GM08714 (cell line): ENCODE data around the gene CUX1.

Experiments used
- H3K4me3 ChIP-seq: fragments of 200-500 bp; sonication (Bioruptor generic); 2 replicates; pipeline ENCODE4 v1.5.1; 2014; ENCODE audit warnings: mild to moderate bottlenecking, low read length, inconsistent platforms
- ZNF274 ChIP-seq: IDR thresholded peaks from 2 replicates; pipeline ENCODE4 v1.6.1; 2012; ENCODE audit warnings: mild to moderate bottlenecking, low read depth, low read length

Gene CUX1

DNA sequence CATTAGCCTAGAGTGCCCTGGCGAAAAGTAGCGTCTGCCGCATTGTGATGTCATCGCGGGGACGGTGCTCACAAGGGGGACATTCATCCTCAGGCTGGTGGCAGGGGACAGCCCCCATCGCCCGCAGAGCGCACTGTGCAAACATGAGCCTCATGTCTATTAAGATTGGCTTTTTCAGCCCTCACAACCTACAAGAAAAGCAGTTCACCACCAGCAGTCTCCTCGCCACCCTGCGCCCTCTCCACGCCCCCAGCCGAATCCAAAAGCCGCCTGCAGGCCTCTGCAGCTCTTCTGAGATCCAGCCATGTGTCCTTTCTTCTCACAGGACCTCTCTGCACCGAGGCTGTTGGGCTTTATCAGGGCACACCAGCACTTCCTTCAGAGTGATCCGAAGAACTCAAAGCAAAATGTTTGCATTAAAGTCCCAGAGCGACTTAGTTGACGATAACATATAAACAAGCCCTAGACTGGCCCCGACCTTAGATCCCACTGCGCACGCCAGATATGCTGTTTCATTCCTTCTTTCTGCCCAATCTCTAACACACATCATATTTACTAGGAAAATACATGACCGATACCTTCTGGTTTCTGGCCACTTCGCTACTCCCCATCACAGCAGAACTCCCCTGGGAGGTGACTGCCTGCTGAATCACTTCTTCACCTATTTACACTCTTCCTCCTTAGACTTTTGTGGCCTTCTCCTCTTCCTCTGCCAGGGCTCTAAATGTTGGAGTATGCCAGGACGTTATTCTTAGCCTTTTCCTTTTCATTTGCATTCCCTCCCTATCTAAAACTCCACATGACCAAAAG, 263.2 kb downstream of the CUX1 start:
- TF ChIP-seq ZNF274, result no peak
- H3K4me3 ChIP-seq, result no peak overlapping the region

DNA sequence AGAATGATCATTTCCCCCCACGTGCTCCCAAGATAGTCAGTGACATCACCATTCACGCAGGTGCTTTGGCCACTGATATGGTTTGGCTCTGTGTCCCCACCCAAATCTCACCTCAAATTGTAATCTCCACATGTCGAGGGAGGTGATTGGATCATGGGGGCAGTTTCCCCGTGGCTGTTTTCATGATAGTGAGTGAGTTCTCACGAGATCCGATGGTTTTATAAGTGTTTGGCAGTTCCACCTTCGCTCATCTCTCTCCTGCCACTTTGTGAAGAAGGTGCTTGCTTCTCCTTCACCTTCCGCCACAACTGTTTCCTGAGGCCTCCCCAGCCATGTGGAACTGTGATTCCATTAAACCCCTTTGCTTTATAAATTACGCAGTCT, 263.8 kb downstream of the CUX1 start:
- TF ChIP-seq ZNF274, result no peak
- H3K4me3 ChIP-seq, result no peak overlapping the region

DNA sequence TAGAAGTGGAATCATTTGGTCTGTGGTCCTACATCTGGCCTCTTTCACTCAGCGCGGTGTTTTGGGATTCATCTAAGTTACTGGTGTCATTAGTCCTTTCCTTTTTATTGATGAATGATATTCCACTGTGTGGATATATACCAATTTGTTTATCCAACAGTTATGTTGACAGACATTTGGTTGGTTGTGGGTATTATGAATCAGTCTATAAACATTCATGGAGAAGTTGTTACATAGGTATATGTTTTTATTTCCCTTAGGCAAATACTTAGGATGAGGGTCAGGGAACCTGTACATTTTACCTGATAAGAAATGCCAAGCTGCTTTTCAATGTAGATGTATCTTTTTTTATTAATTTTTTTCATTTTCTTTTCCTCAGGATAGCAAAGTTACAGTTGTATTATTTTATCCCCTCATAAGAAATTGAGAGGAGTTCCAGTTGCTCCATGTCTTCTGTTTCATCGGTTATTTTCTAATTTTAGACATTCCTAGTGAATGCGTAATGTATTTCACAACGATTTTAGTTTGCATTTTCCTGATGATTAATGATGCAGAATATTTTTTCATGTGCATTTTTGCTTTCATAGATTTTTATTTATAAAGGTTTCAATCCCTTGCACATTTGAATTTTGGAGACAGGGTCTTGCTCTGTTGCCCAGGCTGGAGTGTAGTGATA, 265.4 kb downstream of the CUX1 start:
- H3K4me3 ChIP-seq, result no peak overlapping the region
- TF ChIP-seq ZNF274, result no peak

DNA sequence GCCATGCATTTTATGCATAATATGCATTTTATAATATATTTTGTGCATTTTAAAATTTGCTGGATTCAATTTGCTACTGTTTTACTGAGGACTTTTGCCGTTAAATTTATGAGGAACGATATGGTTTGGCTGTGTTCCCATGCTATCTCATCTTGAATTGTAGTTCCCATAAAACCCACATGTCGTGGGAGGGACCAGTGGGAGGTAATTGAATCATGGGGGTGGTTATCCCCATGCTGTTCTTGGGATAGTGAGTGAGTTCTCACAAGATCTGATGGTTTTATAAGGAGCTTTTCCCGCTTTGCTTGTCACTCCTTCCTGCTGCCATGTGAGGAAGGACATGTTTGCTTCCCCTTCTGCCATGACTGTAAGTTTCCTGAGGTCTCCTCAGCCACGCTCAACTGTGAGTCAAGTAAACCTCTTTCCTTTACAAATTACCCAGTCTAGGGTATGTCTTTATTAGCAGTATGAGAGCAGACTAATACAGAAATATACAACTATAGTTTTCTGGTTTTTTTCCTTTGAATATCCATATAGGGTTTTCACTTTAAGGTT, 267.9 kb downstream of the CUX1 start:
- no peak overlapping the region for H3K4me3 ChIP-seq
- TF ChIP-seq ZNF274, result no peak

DNA sequence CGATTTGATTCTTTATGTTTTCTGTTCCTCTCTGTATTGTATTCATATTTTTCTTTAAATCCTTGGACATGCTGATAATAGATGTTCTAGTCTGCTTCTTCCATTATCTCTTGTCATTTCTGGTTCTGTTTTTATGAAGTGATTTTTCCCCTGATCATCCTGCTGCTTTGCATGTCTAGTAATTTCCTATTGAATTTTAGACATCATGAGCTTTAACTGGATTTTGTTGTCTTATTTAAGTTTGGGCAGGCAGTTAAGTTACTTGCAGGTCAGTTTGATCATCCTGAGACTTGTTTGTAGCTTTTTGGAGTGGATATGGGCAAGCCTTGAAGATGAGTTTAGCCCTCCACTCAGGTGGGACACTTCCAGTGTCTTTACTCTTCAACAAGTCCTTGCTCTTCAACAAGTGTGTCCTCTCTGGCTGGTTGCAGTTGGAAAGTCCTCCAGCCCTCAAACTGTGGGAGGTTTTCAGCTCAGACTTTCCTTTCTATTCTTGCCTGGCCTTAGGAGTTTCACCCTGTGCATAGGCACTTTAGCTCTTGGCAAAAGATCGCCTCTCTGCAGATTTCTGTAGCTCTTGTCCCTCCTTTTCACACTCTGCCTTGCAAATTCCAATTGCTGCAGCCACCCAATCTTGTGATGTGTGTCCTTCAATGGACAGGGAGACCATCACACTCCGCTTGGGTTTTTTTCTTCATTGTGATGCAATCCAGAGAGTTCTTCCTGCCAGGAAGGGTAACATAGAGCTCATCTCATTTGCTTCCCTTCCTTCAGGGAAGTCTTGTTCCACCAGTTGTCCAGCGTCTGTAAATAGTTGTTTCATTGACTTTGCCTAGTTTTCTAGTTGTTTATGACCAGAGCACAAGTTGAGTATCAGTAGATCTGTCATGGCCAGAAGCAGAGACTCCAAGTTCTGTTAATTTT, 272.0 kb downstream of the CUX1 start:
- no peak overlapping the region for H3K4me3 ChIP-seq
- TF ChIP-seq ZNF274, result no peak

DNA sequence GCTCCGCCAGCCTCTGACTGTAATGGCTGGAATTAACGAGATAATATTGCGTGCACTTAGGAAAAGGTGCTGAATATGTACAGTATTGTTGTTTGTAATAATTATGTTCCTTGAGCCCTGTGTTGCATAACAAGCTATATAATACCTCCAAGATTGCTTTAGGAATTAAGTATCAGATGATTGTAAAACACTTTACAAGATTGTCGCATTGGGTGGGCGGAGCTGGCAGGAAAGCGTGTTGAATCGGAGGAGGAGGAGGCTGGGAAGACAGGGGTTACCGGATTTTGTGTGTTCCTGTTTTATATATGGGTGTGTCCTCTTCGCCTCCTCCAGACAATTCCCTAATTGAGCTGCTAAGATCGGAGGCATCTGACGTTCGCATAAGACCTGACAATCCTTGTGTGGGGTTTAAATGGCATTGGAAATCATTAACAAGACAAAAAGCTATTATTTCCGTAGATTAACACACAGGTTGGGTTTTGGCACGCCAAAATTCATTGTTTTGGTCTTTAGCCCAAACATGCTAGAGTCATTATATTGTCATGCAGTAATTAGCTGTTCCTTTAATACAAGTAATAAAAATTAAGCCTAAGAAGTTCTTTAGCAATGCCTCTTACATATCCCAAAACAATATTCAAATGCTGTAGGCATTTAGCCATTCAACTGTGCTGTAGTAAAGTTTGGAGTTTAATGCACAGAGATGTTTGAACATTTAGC, 276.3 kb downstream of the CUX1 start:
- no peak for TF ChIP-seq ZNF274
- H3K4me3 ChIP-seq, result no peak overlapping the region

DNA sequence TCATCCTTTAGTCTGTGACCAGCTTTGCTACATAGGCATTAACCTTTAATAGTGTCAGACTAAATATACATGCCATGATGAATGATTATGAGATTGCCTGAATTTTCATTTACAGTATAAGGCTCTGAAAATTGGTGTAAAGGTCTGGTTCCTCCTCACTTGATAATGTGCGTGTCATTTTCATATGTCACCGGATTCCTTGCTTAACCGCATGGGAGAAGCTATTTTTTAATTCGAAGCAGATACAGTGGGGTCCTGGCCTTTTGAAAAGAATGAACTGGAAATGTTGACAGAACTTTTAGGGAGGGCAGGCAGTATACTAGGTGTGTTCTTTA, 276.9 kb downstream of the CUX1 start:
- no peak overlapping the region for H3K4me3 ChIP-seq
- no peak for TF ChIP-seq ZNF274

DNA sequence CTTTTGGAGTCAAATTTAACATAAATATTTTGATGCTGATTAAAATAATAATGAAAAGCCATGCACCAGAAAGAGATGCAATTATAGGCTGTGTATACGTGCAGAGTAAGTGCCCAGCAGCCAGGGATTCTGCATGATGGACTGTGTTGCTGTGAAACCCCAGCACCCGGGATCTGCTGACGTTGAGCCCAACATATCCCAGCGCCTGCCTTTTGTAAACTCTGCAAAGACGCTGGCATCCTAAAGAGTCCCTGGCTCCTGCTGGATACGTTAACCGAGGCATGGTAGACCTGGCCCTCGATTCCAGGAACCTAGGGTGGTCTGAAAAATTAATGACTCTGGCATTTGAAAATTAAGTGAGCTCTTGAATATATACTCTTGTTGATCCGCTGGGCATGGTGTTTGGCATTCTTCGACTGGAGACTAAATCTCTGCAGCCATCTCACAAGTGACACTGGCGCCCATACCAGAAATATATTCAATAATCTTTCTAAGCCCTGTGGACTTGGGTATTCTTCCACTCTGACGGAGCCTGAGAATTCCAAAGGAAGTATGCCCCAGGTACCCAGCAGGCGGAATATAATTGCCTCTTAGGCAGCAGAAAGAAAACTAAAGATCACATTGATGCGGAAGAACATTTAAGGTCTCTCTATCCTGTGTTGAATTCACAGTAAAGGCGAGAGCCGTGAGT, 278.0 kb downstream of the CUX1 start:
- no peak for TF ChIP-seq ZNF274
- no peak overlapping the region for H3K4me3 ChIP-seq

DNA sequence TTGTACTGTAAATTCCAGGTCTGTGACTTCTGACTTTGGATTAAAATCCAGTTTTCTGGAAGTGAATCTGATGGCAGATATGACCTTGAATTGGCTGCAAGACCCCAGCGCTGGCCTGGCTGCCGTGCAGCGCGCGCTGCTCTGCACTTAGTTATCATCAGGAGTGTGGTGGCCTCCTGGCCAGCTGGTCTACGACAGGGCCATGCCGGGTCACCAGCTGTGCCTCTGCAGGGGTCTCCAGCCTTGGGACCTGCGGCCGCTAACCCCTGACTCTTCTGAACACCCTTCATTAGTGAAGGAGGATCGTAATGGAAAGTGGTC, 278.5 kb downstream of the CUX1 start:
- TF ChIP-seq ZNF274, result no peak
- H3K4me3 ChIP-seq, result no peak overlapping the region

DNA sequence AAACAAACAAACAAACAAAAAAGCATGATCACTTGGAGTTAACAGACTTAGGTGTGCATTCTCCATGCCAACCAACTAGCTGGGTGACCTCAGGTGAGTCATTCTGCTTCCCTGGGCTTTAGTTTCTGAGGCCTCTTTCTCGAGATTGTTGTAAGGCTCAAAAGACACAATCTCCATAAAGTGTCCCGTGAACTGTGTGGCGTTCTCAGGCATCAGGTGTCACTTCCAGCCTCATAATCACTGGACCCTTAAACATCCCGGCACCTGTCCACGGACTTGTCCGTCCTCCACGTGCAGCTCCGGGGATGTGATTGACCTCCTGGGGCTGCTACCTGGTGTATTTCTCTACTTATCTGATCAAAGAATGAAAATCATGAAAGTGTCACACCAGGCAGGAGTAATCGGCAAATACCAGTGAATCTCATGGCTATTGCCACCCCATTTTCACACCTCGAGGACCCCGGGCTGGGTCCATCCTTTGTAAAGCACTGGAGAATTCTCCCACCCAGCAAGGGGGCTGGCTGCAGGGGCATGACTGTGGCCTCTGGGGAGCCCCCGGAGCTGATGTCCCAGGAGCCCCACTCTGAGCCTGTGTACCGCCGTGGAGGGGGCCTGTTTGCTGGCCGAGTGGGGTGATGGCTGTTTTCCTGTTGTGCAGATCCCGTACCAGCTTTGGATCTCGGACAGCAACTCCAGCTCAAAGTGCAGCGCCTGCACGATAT, 279.4 kb downstream of the CUX1 start:
- no peak overlapping the region for H3K4me3 ChIP-seq

DNA sequence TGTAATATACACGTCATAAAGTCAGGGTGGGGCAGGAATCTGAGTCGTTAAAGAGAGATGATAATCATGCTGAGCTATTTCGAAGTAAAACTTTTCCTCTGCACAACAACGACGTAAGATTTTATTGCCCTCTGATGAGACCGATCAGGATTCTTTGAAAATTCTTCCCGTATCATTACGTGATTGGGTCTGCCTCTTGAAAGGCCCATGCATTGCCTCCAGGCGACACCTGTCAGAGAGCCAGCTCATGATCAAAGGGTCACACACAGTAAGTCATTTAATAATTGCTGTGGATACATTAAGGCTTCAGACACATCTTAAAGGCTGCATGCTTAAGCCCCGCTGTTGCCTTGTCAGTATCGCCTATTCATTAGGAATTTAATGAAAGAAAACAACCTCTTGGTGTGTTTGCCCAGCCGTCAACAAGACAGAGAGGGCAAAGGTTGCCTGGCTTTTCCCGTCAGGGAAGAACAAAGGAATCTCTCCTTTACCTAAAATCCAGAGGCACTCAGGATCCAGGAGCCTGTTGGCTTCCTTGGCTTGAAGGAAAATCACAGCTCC, 280.3 kb downstream of the CUX1 start:
- no peak for TF ChIP-seq ZNF274
- H3K4me3 ChIP-seq, result no peak overlapping the region

More for the DNA sequence above, 279.4 kb downstream of the CUX1 start:
- no peak for TF ChIP-seq ZNF274

DNA sequence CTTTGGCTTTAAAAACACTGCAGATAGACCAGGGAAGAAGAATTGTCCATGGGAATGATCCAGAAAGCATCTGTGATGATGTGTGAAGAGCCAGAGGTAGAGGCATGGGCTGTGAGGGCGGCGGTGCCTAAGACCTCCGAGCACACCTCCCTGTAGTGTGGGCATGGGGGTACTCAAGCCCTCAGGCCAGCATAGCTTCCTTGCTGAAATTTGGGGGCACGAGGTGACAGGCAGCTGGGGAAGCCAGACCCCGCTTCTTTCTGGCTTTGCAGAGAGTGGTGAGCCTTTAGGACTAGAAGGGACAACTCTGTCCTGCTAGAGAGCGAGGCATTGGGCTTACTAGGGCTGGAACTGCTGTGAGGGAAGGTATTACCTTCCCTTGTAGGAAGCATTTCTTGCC, 281.6 kb downstream of the CUX1 start:
- H3K4me3 ChIP-seq, result no peak overlapping the region
- no peak for TF ChIP-seq ZNF274
